Hypothalamus (tissue), 51 donors: Measurements from ENCODE around the gene GALNT9.
"Not testable (repeated sequence)": the region's sequence is repeated elsewhere in the genome, so short reads cannot be mapped to it uniquely, and the experiment has no call there.

Experiments
- DNase-seq, 51 donors: peaks; one replicate each; lab custom pipeline; 2025; lab: John Stamatoyannopoulos, UW

Gene GALNT9

GRCh38 chr12:132270969-132271754 is 58.2 kb downstream of the GALNT9 start:
- no peak for DNase-seq

DNA sequence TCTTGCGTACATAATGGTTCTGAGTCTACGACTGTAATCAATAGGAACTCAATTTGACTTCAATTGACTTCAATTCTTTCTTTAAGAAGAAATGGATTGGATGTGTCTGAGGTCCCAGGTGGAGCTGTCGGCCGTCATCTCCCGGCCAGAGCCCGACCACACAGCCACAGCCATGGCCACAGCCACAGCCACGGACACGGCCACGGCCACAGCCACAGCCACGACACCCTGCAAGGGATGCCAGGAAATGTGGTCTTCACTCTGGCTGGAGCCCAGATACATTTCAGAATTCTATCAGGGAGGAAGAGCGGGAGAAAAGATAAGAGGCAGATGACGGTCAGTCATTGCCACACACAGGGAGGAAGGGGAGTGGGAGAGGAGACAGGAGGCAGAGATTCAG is 58.9 kb downstream of the GALNT9 start:
- DNase-seq: no peak

DNA sequence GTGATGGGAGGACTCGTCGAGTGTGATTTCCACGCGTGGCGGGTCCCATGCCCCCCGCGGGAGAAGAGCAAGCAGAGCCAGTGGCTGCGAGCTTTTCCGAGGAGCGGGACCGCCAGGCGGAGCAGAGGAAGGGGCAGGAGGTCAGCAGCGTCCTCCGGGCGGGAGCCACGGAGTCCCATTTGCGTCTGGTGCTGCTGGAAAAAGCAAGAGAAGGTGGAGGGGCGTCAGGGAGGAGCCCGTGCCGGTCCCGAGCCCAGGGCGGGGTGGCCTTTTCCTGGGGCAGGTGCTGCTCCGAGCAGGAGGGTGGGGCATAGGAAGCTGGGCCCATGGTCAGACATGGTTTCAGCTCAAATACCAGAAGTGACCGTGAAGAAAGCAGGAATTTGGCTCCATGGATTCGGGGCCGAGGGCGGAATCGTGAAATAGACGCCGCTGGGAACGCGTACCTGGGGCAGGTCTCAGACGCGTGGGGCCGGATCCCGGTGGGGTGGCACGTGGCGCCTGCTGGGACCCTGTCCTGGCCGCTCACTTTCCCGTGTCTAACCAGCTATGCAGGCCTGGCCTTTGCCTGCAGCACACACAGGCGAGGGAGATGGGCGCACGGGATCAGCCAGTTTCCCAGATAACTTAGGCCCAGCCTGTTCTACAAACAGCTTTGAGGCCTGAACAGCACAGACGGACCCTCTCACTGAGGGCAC is 60.0 kb downstream of the GALNT9 start:
- peak in 1 of 51 donors; percentile 1 for DNase-seq

- DNase-seq: no peak
Measured at GRCh38 chr12:132268674-132269073, 60.7 kb downstream of the GALNT9 start.

DNA sequence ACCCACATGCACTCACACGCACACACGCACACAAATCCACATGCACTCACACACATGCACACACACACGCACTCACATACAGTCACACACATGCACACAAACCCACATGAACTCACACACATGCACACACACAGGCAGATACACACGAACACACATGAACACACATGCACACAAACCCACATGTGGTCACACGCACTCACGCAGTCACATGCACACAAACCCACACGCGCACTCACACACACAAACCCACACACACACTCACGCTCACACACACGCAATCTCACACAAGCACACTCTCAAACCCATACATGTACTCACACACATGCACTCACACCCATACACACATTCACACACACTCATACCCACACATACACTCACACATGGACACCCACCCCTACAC is 61.5 kb downstream of the GALNT9 start:
- no peak for DNase-seq

- DNase-seq: no peak
Measured at GRCh38 chr12:132266802-132267201, 62.6 kb downstream of the GALNT9 start.

- DNase-seq: no peak
Measured at GRCh38 chr12:132266370-132266769, 63.0 kb downstream of the GALNT9 start.

DNA sequence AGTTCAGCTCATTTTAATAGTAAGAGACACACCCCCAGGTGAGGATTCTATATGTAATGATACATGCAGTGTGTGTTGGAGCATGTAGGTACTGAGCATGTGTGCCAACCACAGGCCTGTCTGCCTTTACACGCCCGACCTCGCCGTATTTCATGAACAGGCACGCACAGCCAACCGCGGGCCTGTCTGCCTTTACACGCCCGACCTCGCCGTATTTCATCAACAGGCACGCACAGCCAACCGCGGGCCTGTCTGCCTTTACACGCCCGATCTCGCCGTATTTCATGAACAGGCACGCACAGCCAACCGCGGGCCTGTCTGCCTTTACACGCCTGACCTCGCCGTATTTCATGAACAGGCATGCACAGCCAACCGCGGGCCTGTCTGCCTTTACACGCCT is 63.6 kb downstream of the GALNT9 start:
- DNase-seq: not testable (repeated sequence)

DNA sequence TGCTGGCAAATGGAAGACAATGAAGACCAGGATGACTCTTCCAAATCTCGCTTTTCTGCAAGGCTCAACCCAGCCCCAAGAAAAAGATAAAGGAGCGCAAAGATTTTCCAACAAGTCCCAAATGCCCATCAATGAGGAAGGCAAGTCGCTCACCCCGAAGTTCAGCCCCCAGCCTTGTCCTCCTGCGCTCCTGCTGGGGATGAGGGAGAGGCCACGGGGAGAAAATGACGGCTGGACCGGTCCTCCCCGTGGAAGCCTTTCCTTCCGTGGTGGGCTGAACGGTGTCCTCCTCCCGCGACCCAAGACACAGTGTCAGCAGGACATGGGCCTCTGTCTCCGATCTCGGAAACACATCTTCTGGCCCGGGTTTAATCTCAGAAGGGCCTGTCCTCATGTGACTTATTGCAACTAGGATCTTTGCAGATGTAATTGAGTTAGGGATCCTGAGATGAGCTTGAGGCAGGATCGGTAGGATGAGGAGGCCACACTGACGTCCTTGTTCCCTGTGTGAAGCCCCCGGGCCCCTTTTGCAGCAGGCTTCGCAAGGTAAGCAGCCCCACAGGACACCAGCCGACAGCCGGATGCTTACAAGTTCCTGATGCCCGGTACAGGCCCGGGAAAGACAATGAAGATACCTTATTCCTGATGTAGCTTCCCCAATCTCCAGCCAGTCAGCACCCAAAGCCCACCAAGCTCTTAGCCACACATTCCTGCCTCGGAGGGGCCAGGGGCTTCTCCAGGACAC is 64.2 kb downstream of the GALNT9 start:
- no peak for DNase-seq

GRCh38 chr12:132264086-132265010 is 65.0 kb downstream of the GALNT9 start:
- DNase-seq: no peak

GRCh38 chr12:132263451-132264049 is 65.8 kb downstream of the GALNT9 start:
- no peak for DNase-seq

DNA sequence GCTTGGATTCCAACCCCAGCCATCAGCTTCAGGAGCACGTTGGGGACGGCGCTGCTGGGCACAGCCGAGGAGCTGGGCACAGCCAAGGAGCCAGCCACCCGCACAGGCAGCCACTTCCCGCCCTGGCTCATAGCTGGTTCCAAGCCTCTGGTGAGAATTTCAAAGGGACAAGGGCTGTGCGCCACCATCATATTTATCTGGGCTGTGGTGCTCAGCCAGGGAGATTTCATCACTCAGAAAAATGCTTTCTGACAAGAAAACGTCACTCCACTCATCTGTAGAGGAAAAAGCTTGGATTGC is 66.4 kb downstream of the GALNT9 start:
- no peak for DNase-seq

- DNase-seq: no peak
Measured at GRCh38 chr12:132262256-132263060, 66.9 kb downstream of the GALNT9 start.

DNA sequence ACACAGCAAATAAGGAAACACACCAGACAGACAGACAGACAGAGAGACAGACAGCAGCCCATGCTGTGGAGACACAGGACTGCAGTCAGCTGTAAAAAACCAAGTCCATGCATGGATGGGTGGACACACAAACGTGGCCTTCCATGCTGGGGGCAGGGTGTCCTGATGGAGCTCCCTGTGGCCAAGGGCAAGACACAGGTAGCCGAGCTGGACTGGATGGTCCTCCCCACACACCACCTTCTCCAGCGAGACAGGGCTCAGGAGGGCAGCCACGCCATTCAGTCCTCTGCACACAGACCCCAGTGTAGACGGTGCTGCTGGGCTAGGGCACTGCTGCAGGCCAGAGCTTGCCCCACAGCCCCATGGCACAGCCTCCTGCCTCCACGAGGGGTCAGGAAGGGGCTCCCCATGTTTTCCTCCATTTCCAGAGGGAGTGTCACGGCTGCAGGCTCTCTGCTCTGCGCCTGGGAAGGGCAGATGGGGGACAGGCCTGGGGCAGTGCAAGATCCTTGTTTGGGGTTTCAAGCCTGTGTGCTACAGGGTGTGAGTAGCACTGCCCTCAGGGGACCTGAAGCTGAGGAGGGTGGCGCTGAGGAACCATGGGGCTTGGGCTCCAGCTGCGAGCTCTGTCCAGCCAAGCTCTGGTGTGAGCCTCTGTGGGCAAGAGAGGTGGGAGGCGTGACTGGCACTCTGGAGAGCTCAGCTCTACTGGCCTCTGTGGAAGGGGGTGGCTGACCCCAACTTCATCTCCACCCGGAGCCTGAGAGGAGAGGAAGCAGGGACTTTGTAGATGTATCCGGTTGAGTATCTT is 67.9 kb downstream of the GALNT9 start:
- DNase-seq: no peak

GRCh38 chr12:132260721-132261120 is 68.7 kb downstream of the GALNT9 start:
- DNase-seq: no peak

GRCh38 chr12:132259872-132260695 is 69.3 kb downstream of the GALNT9 start:
- DNase-seq: no peak

DNA sequence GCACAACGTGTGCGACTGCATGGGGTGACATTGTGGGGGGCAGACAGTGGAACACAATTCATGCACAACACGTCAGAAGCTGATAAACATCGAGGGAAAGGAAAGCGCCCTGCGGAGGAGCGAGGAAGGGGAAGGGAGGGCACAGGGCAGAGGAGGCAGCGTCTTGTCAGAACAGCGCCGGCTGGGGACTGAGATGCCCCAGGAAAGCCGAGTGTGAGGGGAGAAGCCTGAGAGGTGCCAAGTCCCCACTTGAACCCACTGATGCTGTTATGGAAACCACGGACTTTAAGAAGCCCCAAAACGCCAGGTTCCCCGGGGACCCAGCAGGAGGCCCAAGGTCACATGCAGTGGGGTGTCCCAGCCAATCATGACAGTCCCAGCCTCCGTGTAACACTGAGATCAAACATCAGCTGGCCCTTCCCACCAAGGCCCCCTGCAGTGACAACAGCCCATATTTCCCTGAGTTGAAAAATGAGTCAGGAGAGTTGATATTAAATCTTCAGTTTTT is 70.0 kb downstream of the GALNT9 start:
- DNase-seq: no peak
